Activated naive CD8-positive, alpha-beta T cell treated with anti-CD3 and anti-CD28 coated beads, Interleukin-2, amount 10 ng/mL, durations not matched to agents 7 days and 5 days (primary cell): ENCODE data around the gene SLC25A22. TPM values are rescaled to one million over a fixed set of nuclear protein-coding genes. Genes with fewer than 3 reads are reported as not detected.

ENCODE experiments used
- ATAC-seq: fragments of 150-1000 bp; cut with Tn5 transposase; one replicate; pipeline ENCODE4 v1.10.0; 2021; ENCODE audit warnings: low read depth, moderate library complexity
- POLR2A ChIA-PET: fragments of 350-600 bp; sonication (Branson Sonifier 250); formaldehyde crosslinking; loops from one replicate; lab custom pipeline; 2021; ENCODE audit warnings: antibody characterized with exemption; lab: Charles Lee
- DNase-seq: peaks from one replicate; pipeline ENCODE4 v3.0.0; 2021
- H3K27ac Mint-ChIP-seq: one replicate; pipeline ENCODE4 v1.8.0; 2022; ENCODE audit warnings: mild to moderate bottlenecking, mixed read lengths
- H3K27me3 Mint-ChIP-seq: one replicate; pipeline ENCODE4 v1.8.0; 2022; ENCODE audit warnings: mild to moderate bottlenecking, moderate library complexity, mixed read lengths
- H3K36me3 Mint-ChIP-seq: one replicate; pipeline ENCODE4 v1.8.0; 2021; ENCODE audit warnings: mild to moderate bottlenecking, mixed read lengths
- H3K4me1 Mint-ChIP-seq: one replicate; pipeline ENCODE4 v1.8.0; 2021; ENCODE audit warnings: mixed read lengths
- H3K4me3 Mint-ChIP-seq: one replicate; pipeline ENCODE4 v1.8.0; 2022; ENCODE audit warnings: mild to moderate bottlenecking, moderate library complexity, mixed read lengths
- H3K9me3 Mint-ChIP-seq: one replicate; pipeline ENCODE4 v1.8.0; 2021; ENCODE audit warnings: mixed read lengths
- total RNA-seq, 2 experiments: library from RNA; stranded (reverse); gene quantifications; one replicate each; pipeline ENCODE4 v1.2.3, GENCODE V29; 2021

Gene SLC25A22
- total RNA-seq, 2 experiments from 2014 or later = 35.1 to 35.8 TPM

DNA sequence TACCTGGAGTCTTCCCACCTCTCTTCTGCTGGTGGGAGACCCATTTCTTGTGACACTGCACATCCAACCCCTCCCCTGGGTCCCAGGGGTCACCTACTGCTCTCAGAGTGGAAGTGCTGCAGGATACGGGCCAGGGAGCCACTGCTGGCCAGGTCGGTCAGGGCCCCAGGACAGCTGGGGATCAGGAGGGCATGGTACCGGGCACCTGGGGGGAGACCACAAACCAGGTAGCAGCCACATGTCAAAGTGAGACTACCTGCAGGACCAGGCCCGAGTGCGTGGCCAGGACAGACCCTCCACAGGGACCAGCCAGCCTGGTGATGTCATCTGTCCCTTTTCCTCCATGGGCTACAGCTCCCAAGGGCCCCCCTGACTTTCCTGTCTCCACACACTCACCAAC is 24.7 kb downstream of the SLC25A22 start:
- Mint-ChIP-seq H3K27ac (no peak overlapping the region), H3K36me3 (no peaks in the 10 kb centered on the region), H3K4me3 (no peak overlapping the region), H3K9me3 (no peaks in the 10 kb centered on the region), H3K27me3 (no peaks in the 10 kb centered on the region), H3K4me1 (peaks cover 10% of the 10 kb centered on the region)
- POLR2A ChIA-PET = no interaction called here
- ATAC-seq = no peak
- DNase-seq = no peak

DNA sequence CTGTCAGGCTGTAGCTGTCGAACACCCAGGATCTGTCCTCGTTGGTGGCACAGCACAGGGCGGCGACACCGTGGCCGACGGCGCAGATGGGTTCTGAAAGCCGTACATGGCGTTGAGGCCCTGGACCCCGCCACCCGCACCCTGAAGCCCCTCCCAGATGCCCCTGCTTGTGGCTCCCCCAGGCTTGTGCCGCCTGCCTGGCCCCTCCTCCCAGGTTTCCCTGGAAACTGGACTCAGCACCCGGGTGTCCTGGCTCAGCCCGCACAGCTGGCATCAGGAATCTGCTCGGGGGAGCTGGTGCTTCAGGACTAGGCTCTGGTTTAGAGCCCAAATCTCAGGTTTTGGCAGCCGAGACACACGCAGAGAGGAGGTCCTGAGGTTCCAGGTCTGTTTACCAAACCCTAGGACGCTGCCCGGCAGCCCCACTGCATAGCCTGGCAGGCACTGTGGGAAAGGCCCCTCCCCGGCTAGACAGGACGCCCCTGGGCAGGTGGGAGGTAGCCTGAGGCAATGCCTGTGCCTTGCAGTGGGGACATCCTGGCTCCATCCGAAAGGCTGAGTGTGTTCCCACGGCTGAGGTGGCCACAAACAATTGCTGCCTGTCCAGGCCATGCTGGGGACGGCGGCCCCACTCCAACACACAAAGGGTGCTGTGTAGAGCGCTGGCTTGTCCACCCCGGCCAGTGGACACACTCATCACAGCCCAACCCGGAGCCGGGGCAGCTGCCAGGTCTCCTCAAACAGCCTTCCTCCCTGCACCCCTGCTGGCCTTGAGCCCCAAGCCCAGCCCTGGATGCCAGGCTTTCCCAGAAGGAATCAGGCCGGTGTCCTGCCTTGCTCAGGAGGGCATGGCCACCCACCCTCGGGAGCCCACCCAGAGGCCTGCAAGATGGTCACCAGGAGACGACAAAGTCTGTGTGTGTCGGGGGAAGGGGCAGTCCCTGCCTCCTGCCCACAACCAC is 25.4 kb downstream of the SLC25A22 start:
- Mint-ChIP-seq H3K36me3 (no peaks in the 10 kb centered on the region), H3K4me1 (peaks cover 8% of the 10 kb centered on the region), H3K27me3 (no peaks in the 10 kb centered on the region), H3K27ac (no peak overlapping the region), H3K4me3 (no peak overlapping the region), H3K9me3 (no peaks in the 10 kb centered on the region)
- DNase-seq = no peak
- POLR2A ChIA-PET = no interaction called here
- ATAC-seq = no peak

DNA sequence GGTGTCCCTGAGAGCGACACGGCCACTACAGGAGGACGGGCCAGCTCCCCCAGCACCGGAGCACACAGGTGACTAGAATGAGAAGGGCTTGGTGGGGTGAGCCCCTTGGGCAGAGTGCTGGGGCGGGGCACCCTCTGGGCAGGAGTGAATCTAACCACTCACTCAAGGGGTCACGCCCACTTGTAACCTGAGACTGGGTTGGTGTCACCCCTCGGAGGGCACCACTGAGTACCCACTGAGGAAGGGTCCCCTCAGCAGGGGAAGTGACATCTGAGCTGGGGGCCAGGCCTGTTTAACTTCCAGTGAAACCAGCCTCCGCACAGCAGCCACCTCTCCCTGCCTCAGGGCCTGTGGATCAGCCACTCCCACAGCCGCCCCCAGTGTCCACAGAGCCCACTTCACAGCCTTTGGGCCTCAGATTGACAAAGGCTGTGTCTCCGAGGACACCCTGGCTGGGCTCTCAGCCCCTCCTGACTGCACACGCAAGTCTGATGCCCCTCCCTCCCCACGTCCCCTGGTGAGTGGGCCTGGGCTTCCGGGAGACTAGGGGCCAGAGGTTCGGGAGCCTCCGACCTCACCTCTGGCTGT is 26.4 kb downstream of the SLC25A22 start:
- no peak overlapping the region for H3K4me3 Mint-ChIP-seq
- DNase-seq (no peak), ATAC-seq (no peak)
- no peak overlapping the region for H3K27ac Mint-ChIP-seq
- H3K27me3 Mint-ChIP-seq = no peaks in the 10 kb centered on the region
- no peaks in the 10 kb centered on the region for H3K36me3 Mint-ChIP-seq
- peaks cover 8% of the 10 kb centered on the region for H3K4me1 Mint-ChIP-seq
- H3K9me3 Mint-ChIP-seq = no peaks in the 10 kb centered on the region
- POLR2A ChIA-PET = no interaction called here

DNA sequence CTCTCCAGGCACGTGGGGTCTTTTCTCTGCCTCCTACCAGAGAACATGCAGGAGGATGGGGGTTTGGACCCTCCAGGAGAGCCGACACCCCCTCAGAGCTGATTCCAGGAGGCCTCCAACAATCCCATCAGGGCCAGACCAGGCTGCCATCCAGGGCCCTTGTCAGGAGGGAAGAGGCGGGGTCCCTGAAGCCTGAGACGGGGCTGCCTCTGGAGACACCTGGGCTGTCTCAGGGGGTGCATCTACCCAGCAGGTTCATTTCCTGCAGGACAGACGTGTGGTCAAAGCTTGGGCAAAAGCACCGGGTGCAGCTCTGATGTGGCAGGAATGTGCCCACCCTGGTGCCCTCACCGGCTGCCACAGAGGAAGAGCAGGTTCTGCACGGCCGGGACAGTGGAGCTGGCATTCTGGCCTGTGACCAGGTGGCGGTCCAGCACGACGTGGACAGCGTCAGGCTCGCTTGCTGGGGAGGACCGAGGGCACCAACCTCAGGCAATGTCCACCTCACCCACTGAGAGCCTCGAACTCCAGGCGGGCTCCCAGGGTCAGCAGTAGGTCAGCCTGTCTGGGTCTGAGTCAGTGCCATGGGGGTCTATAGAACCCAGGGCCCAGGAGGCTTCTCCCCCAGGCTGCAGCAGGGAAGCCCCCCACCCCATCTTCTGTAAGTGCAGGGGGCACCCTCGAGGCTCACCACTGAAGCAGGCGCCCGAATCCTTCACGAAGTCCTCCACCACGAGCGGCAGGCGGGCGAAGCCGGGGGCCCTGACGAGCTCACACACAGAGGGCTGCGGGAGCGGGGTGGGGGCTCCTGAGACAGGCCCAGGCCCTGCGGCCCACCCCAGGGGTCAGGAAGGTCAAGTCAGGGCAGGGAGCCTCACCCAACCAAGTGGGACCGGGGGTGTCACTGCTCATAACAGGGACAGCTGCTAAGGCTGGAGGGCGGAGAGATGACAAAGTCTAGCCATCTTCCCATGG is 27.2 kb downstream of the SLC25A22 start:
- no peak for ATAC-seq
- H3K36me3 Mint-ChIP-seq = no peaks in the 10 kb centered on the region
- H3K27me3 Mint-ChIP-seq = no peaks in the 10 kb centered on the region
- H3K9me3 Mint-ChIP-seq = no peaks in the 10 kb centered on the region
- no peak overlapping the region for H3K27ac Mint-ChIP-seq
- H3K4me1 Mint-ChIP-seq = peaks cover 3% of the 10 kb centered on the region
- POLR2A ChIA-PET = no interaction called here
- no peak for DNase-seq
- no peak overlapping the region for H3K4me3 Mint-ChIP-seq

DNA sequence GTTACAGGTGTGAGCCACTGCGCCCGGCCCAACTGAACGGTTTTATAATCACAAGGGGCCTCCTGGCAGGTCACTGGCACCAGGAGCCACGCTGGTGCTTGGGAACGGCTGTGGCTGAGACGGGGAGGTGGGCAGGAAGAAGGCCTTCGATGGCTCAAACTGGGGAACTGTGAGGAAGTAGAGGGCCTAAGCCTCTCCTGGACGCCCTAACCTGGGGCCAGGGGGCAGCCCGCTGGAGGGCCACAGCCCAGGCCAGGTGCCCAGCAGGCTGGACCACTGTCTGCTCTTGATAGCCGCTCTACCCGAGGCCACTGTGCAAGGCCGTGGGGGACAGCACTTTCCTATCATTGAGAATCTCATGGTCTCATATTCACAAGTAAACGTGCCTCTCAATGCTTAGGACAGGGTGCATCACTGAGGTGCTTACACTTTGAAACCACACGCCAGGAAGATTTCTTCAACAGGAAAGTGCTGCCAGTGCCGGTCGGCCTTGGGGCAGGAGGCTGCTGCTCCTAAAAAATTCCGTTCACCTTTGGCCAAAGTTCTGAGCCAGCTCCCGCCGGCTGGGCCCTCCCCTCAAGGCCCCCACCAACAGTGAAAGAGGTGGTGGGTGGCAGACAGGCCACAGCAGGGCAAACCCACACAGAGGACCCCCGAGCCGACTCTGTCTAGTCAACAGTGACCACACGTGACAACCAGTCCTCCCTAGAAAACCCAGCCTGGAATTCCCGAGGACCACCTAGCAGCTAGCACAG is 28.0 kb downstream of the SLC25A22 start:
- no peaks in the 10 kb centered on the region for H3K9me3 Mint-ChIP-seq
- no peak overlapping the region for H3K4me3 Mint-ChIP-seq
- no peaks in the 10 kb centered on the region for H3K36me3 Mint-ChIP-seq
- no peak for DNase-seq
- no peaks in the 10 kb centered on the region for H3K27me3 Mint-ChIP-seq
- POLR2A ChIA-PET = no interaction called here
- peaks cover 2% of the 10 kb centered on the region for H3K4me1 Mint-ChIP-seq
- H3K27ac Mint-ChIP-seq = no peak overlapping the region
- no peak for ATAC-seq

DNA sequence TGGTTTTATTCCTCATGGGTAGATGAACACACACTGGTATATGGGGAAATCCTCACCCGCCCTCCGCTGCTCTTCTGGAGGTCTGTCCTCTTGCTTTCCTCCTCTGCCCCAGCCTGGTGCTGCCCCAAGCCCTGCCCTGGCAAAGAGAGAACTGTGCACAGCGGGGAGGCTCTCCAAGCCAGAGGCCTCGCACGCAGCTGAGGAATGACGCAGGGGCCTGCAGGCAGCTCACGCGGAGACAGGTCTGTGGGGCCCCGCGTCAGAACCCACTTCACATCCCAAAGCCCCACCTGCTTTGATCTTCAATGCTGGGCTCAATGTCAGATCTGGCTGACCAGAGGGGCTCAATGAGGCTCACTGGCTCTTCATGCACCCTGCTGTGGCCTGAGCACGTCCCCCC is 30.8 kb downstream of the SLC25A22 start:
- Mint-ChIP-seq H3K9me3 (no peaks in the 10 kb centered on the region), H3K27me3 (no peaks in the 10 kb centered on the region), H3K27ac (no peak overlapping the region), H3K36me3 (peaks cover 3% of the 10 kb centered on the region), H3K4me1 (no peaks in the 10 kb centered on the region), H3K4me3 (no peak overlapping the region)
- no peak for DNase-seq
- no peak for ATAC-seq
- POLR2A ChIA-PET = no interaction called here

DNA sequence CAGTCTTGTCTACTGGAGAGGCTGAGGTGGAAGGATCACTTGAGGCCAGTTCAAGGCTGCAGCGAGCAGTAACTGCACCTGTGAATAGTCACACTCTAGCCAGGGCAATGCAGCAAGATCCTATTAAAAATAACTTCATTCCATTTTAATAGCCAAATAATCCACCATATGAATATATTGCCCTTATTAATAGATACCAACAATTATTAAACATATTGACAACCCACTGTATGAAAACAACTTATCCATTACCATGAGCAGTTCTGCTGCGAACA is 31.2 kb downstream of the SLC25A22 start:
- no peak for DNase-seq
- Mint-ChIP-seq H3K27me3 (no peaks in the 10 kb centered on the region), H3K36me3 (peaks cover 3% of the 10 kb centered on the region), H3K4me1 (no peaks in the 10 kb centered on the region), H3K27ac (no peak overlapping the region), H3K4me3 (no peak overlapping the region), H3K9me3 (no peaks in the 10 kb centered on the region)
- POLR2A ChIA-PET = no interaction called here
- no peak for ATAC-seq

- POLR2A ChIA-PET = interaction anchor here (0.6 to 0.7 kb wide), 2 partner anchors 9 to 31 kb away, joined by 3 read pairs; no protein-coding TSS in a partner anchor
- no peaks in the 10 kb centered on the region for H3K4me1 Mint-ChIP-seq
- H3K36me3 Mint-ChIP-seq = peaks cover 3% of the 10 kb centered on the region
These were observed 31.8 kb downstream of the SLC25A22 start for GRCh38 chr11:766106-766935.

DNA sequence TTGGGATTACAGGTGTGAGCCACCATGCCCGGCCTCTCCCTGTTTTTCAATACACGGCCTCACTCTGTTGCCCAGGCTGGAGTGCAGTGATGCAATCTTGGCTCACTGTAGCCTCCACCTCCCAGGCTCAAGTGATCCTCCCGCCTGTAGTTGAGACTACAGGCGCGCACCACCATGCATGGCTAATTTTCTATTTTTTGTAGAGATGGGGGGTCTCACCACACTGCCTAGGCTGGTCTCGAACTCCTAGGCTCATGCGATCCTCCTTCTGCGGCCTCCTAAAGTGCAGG is 32.3 kb downstream of the SLC25A22 start:
- Mint-ChIP-seq H3K4me1 (no peaks in the 10 kb centered on the region), H3K9me3 (no peaks in the 10 kb centered on the region), H3K36me3 (peaks cover 3% of the 10 kb centered on the region), H3K27ac (no peak overlapping the region), H3K4me3 (no peak overlapping the region), H3K27me3 (no peaks in the 10 kb centered on the region)
- DNase-seq = no peak
- no peak for ATAC-seq
- POLR2A ChIA-PET = interaction anchor here (0.7 kb wide), 1 partner anchor 10 kb away, joined by 3 read pairs; no protein-coding TSS in a partner anchor

More at GRCh38 chr11:766106-766935, 31.8 kb downstream of the SLC25A22 start:
- no peak overlapping the region for H3K27ac Mint-ChIP-seq
- H3K9me3 Mint-ChIP-seq = no peaks in the 10 kb centered on the region
- ATAC-seq = no peak
- no peaks in the 10 kb centered on the region for H3K27me3 Mint-ChIP-seq
- DNase-seq = no peak
- no peak overlapping the region for H3K4me3 Mint-ChIP-seq

DNA sequence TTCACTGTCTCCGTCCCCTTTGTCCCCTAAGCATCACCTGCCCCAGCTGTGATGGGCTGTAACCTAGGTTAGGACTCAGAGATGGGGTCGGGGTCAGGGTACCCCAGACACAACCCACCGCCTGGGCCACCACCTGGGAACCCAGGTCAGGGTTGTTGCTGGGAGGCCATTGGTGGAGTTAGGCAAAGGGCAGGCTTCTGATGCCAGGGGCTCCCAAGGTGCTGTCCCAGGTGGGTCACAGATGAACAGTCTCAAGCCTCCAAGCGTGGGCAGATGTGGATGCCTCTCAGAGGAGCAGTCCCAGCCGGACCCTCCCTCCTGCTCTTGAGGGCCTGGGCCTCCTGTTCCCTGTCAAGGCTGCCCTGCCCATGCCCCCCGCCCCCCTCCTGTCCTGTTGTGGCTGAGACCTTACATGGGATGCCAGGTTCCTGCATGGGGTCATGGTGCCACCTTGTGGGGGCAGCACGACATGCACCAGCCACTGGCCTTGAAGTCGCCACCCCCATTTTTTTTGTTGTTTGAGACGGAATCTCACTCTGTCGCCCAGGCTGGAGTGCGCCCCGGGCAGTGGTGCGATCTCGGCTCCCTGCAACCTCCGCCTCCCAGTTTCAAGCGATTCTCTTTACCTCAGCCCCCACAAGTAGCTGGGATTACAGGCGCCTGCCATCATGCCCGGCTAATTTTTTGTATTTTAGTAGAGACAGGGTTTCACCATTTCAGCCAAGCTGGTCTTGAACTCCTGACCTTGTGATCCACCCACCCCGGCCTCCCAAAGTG is 32.9 kb downstream of the SLC25A22 start:
- Mint-ChIP-seq H3K36me3 (peaks cover 3% of the 10 kb centered on the region), H3K4me1 (no peaks in the 10 kb centered on the region), H3K27ac (no peak overlapping the region), H3K4me3 (no peak overlapping the region), H3K27me3 (no peaks in the 10 kb centered on the region), H3K9me3 (no peaks in the 10 kb centered on the region)
- DNase-seq = peak; percentile 69
- POLR2A ChIA-PET = interaction anchor here (0.7 to 1.2 kb wide), 2 partner anchors 11 to 39 kb away, joined by 3 to 4 read pairs; no protein-coding TSS in a partner anchor
- peak; percentile 75 for ATAC-seq

DNA sequence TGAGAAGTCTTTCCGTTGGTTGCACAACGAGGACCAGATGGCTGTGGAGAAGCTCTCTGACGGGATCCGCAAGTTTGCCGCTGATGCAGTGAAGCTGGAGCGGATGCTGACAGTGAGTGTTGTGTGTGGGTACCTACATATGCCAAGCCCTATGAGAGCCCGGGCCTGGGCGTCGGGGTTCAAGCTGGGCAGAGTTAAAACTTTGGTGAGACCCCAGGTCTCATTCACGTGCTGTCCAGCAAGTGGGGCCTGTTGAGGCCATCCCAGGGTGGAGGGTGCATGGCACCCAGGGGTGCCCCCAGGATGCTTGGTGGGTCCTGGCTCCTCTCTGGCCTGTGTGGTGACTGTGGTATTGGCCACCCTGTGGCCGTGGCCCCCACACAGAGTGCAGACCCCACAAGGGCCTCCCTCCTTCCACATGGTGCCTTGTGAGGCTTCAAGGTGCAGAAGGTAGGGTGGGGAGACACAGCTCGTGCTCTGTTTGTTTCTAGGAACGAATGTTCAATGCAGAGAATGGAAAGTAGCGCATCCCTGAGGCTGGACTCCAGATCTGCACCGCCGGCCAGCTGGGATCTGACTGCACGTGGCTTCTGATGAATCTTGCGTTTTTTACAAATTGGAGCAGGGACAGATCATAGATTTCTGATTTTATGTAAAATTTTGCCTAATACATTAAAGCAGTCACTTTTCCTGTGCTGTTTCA is 33.6 kb downstream of the SLC25A22 start:
- no peak for DNase-seq
- no peaks in the 10 kb centered on the region for H3K9me3 Mint-ChIP-seq
- H3K27me3 Mint-ChIP-seq = no peaks in the 10 kb centered on the region
- no peak overlapping the region for H3K4me3 Mint-ChIP-seq
- no peak overlapping the region for H3K27ac Mint-ChIP-seq
- POLR2A ChIA-PET = interaction anchor here (1.2 kb wide), 1 partner anchor 38 kb away, joined by 4 read pairs; no protein-coding TSS in a partner anchor
- H3K4me1 Mint-ChIP-seq = no peaks in the 10 kb centered on the region
- no peak for ATAC-seq
- H3K36me3 Mint-ChIP-seq = peaks cover 3% of the 10 kb centered on the region
